Measurements from ENCODE around the gene FSTL5. TPM values are rescaled to one million over a fixed set of nuclear protein-coding genes. Genes with fewer than 3 reads are reported as not detected.

The FSTL5 gene
- total and polyA plus RNA-seq, 2 of the 13 experiments (the other 11 are each of a cell fraction or from before 2014, with no cell fraction given), result 0.03 to 0.07 TPM

DNA sequence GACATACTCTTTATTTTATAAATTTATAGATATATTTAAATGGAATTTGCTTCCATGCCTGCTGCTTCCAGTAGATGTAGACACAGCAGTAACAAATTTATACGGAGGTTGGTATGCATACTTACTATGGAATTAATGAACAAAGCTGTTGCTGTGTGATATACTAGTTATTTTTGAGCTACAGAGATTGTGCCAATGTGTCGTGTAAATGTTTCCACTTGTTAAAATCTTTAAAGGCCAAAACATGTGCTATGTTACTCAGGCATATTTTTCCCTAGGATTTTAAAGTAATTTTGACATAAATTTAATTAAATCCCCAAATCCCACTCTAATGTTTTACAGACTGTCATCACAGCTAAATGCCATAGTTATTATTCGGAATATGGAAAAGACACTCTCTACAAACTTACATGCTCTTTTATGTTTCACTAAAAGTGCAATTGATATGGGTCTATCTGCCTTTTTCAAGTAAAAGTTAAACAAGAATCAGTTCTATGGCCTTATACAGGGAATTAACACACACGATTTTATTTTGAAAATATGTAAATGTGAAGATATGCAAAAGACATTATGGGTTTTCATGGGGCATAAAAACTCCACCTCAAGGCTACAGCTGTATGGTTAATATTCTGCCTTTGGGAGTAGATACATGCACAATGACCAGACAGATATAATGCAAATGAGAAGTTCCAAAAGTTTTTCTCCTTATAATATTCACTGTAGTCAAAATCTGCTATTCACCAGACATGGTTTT lies 256.8 kb downstream of the FSTL5 start:
- no peak overlapping the region for H3K9ac ChIP-seq (ENCODE audit: insufficient read depth, low read depth, low read length)

GRCh38 chr4:161900110-161900509 lies 263.7 kb downstream of the FSTL5 start:
- BruUV-seq (replicated peaks), result no TSS peak
- CTCF ChIA-PET (ENCODE audit: low intra/inter-chr PET ratio, low total read pairs), result no interaction called here

More for the DNA sequence above, 256.8 kb downstream of the FSTL5 start:
- Histone ChIP-seq H3K4me3 (replicated peaks in 1 of 3; ENCODE audit: insufficient read depth in 1 of 3, low read depth in 2 of 3, low read length in 3 of 3) (no peak overlapping the region), H2AFZ (ENCODE audit: low read length) (no peak overlapping the region), H3K4me1 (ENCODE audit: insufficient read depth, low read length) (no peaks in the 10 kb centered on the region), H3K36me3 (replicated peaks in 1 of 2; ENCODE audit: control insufficient read depth in 1 of 2, insufficient read depth in 2 of 2, low read length in 2 of 2) (no peaks in the 10 kb centered on the region), H4K20me1 (ENCODE audit: insufficient read depth, low read length) (no peaks in the 10 kb centered on the region), H3K9me3 (ENCODE audit: low read length) (no peaks in the 10 kb centered on the region), H3K27ac (ENCODE audit: extremely low read length, insufficient read depth, low read length) (no peak overlapping the region), H3K4me2 (ENCODE audit: low read depth, low read length) (no peak overlapping the region), H3K79me2 (ENCODE audit: insufficient read depth, low read length) (no peaks in the 10 kb centered on the region), H3K27me3 (ENCODE audit: control insufficient read depth in 1 of 2, insufficient read depth in 2 of 2, low read length in 2 of 2) (no peaks in the 10 kb centered on the region; a peak in 1 of 5 replicates)
- ChIA-PET CTCF (ENCODE audit: low intra/inter-chr PET ratio, low total read pairs) (no interaction called here), POLR2A (no interaction called here)
- FAIRE-seq (no peak), DNase-seq (ENCODE audit: low spot score) (no peak), ATAC-seq (no peak)
- no peak for TF ChIP-seq CCDC6 (CRISPR knock-in tag; IDR thresholded peaks at IDR 0.05)
- no peak for TF ChIP-seq ZNF549 (CRISPR knock-in tag; IDR thresholded peaks at IDR 0.05)
- no peak for TF ChIP-seq ZNF564 (CRISPR knock-in tag; IDR thresholded peaks at IDR 0.05)
- intact Hi-C loops (cut with micrococcal nuclease; ENCODE audit: unreplicated experiment) (no loop called here), in situ Hi-C loops (cut with HindIII; ENCODE audit: extremely low pct_ligation_motif_present, low pct_unique_long_range_greater_than_20kb) (no loop called here)
- WGBS (ENCODE audit: low lambda C conversion rate), result 3% methylated on average over 4 of the region's 4 CpGs
- BruUV-seq (replicated peaks), result no TSS peak

More at GRCh38 chr4:161900110-161900509, 263.7 kb downstream of the FSTL5 start:
- H3K4me2 ChIP-seq (ENCODE audit: low read depth, low read length), result no peak overlapping the region
- no peak overlapping the region for H3K9ac ChIP-seq (ENCODE audit: insufficient read depth, low read depth, low read length)
- no peak overlapping the region for H2AFZ ChIP-seq (ENCODE audit: low read length)
- no peak overlapping the region for H3K4me3 ChIP-seq (replicated peaks in 1 of 3; ENCODE audit: insufficient read depth in 1 of 3, low read depth in 2 of 3, low read length in 3 of 3)
- intact Hi-C loops (cut with micrococcal nuclease; ENCODE audit: unreplicated experiment) (no loop called here), in situ Hi-C loops (cut with HindIII; ENCODE audit: extremely low pct_ligation_motif_present, low pct_unique_long_range_greater_than_20kb) (no loop called here)
- H3K27ac ChIP-seq (ENCODE audit: extremely low read length, insufficient read depth, low read length), result no peak overlapping the region
- no peak for FAIRE-seq
- H3K9me3 ChIP-seq (ENCODE audit: low read length), result no peaks in the 10 kb centered on the region
- no peaks in the 10 kb centered on the region for H4K20me1 ChIP-seq (ENCODE audit: insufficient read depth, low read length)
- ATAC-seq, result no peak
- no peaks in the 10 kb centered on the region for H3K36me3 ChIP-seq (replicated peaks in 1 of 2; ENCODE audit: control insufficient read depth in 1 of 2, insufficient read depth in 2 of 2, low read length in 2 of 2)
- POLR2A ChIA-PET, result no interaction called here
- no peaks in the 10 kb centered on the region for H3K79me2 ChIP-seq (ENCODE audit: insufficient read depth, low read length)
- DNase-seq (ENCODE audit: low spot score), result no peak
- WGBS (ENCODE audit: low lambda C conversion rate), result 3% methylated on average over 6 of the region's 6 CpGs
- no peaks in the 10 kb centered on the region for H3K27me3 ChIP-seq (ENCODE audit: control insufficient read depth in 1 of 2, insufficient read depth in 2 of 2, low read length in 2 of 2)
- no peaks in the 10 kb centered on the region for H3K4me1 ChIP-seq (ENCODE audit: insufficient read depth, low read length)
- TF ChIP-seq ZNF382 (CRISPR knock-in tag; IDR thresholded peaks at IDR 0.05; ENCODE audit: borderline replicate concordance) (no peak), ARID5B (CRISPR knock-in tag; IDR thresholded peaks at IDR 0.05) (no peak), NFRKB (IDR thresholded peaks at IDR 0.05) (no peak), ZNF841 (CRISPR knock-in tag; IDR thresholded peaks at IDR 0.05; ENCODE audit: borderline replicate concordance) (no peak), ZBTB7A (CRISPR knock-in tag; IDR thresholded peaks at IDR 0.05) (no peak), NCOA2 (CRISPR knock-in tag; IDR thresholded peaks at IDR 0.05) (no peak)
